ENCODE measurements around the gene SLC2A1.

SLC2A1 gene

DNA sequence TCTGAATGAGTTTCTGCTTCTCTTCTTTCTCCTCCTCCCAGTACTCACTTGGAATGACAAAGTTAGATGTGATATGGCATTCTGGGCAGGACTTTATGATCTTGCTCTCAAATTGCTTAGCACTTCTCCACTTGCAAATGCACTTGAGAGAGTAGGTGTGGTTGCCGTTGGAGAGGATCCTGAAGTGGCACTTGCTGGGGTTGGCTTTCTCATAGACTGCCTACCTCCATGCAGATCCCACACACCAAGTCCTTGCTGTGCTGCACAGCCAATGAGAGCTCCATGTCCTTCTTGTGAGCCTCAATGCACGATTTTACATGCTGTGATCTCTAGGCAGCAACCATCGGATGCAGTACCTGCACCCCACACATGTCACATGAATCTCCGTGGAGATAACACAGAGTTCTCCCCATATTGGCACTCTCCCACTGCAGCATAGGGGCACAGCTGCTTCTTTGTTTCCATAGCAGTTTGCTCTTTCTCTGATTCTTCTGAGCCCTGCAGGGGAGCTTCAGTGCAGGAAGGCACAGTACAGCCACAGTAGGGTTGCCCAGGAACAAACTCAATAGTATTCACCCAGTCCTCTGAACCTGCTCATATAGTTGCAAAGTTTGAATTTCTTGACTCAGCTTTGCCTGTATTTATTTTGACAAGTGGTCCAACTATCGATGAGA is 67.1 kb downstream of the SLC2A1 start:
- no peak for DNase-seq (ENCODE audit: low spot score)

- no peak for DNase-seq (ENCODE audit: low spot score)
Measured at GRCh38 chr1:42889264-42889663, 69.4 kb downstream of the SLC2A1 start.

DNA sequence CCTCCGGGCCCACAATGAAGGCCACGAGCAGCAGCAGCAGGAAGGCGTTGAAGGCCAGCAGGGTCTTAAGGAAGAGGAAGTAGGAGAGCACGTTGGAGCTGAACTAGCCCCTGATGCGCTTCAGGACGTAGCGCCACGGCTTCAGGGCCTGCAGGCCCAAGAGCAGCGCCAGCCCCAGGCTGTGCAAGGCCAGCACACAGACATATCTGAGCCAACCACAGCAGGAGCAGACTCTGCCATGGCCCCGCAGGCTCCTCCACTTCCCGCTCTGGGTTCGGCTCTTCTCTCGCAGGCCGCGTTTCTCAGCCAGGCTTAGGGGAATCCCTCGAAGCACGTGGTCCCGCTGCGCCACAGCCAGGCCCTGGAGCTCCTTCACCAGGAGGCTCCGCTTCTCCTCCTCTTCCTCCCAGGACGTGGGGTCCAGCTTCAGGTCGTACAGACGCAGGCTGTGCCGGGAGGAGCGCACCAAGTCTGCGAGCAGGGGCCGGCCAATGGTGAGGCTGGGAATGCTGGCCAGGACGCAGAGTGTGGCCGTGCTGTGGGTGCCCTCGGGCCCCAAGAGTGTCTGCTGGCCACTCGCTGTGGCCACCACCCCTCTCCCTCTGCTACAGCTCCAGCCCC is 70.5 kb downstream of the SLC2A1 start:
- DNase-seq (ENCODE audit: low spot score) = no peak

GRCh38 chr1:42887366-42887765 is 71.3 kb downstream of the SLC2A1 start:
- no peak for DNase-seq (ENCODE audit: low spot score)

- no peak for DNase-seq (ENCODE audit: low spot score)
Measured at GRCh38 chr1:42886800-42887199, 71.9 kb downstream of the SLC2A1 start.

DNA sequence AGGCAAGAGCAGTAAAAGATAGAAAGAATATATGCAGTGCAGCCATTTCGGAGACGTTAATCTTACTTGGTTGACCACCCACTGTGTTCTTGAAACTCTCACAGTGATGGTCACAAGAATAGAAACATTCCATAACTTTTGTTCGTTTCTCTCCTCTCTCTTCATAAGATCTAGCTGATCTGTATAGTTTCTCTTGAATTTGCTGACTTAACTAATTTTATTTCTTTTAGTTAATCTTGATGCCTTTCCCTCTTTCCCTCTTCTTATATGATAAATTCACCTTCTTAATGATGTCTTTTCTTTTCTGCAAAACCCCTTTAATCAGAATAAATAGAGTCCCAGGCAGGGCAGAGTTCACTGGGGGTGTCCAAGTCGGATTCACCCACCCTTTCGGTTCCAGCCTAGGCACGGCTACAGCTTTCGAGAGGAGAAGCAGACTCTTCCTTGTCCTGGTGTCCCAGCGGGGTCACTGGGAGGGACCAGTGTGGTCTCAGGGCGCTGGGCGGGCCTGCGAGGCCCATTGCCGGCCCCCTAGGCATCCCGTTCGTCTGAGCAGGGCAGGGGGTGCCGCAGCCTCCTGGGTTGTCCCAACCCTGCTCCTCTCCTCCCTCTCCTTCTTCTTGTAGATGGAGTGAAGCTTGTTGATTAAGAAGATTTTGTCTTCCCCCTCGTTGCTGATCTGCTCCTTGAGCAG is 72.5 kb downstream of the SLC2A1 start:
- no peak for DNase-seq (ENCODE audit: low spot score)

DNA sequence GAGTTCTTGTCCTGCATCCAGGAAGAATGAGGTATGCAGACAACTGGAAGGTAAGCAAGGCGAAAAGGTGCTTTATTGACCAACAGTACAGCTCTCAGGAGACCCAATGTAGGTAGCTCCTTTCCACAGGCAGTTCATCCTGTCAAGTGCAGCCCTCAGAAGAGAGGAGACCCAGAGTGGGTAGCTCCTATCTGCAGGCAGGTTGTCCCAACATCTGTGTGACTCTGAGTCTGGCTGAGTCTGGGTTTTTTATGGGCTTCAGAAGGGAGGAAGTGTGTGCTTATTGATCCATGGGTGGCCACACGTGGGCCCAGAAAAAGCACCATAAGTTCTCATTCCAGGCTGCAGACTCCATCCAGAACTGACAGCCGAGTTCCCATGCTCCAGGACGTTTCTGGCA is 78.3 kb downstream of the SLC2A1 start:
- no peak for DNase-seq (ENCODE audit: low spot score)

- DNase-seq (ENCODE audit: low spot score) = no peak
Measured at GRCh38 chr1:42877380-42877779, 81.3 kb downstream of the SLC2A1 start.

DNA sequence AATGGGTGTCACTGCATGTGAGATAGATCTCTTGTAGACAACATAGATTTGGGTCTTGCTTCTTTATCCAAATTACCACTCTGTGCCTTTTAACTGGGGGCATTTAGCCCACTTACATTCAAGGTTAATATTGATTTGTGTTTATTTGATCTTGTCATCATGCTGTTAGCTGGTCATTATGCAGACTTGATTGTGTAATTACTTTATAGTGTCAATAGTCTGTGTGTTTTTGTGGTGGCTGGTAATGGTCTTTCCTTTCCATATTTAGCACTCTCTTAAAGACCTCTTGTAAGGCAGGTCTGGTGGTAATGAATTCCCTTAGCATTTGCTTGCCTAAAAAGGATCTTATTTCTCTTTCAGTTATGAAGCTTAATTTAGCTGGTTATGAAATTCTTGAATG is 82.7 kb downstream of the SLC2A1 start:
- DNase-seq (ENCODE audit: low spot score) = no peak
